Muscle layer of duodenum (tissue), 2 donors: ENCODE data around the gene ELF1.
"Not testable (repeated sequence)": the region's sequence is repeated elsewhere in the genome, so short reads cannot be mapped to it uniquely, and the experiment has no call there.

ENCODE experiments used
- H3K27ac ChIP-seq: one replicate; pipeline ENCODE4 v1.7.0; 2013; ENCODE audit warnings: mild to moderate bottlenecking, low read length
- H3K27me3 ChIP-seq: one replicate; pipeline ENCODE4 v1.7.0; 2013; ENCODE audit warnings: low read depth, mild to moderate bottlenecking, control low read depth, low read length
- H3K36me3 ChIP-seq, 2 donors: one replicate each; pipeline ENCODE4 v1.7.0; 2013; ENCODE audit warnings: low read length in 2 of 2, control low read depth in 1 of 2, mild to moderate bottlenecking in 1 of 2; ENCODE audit not compliant: insufficient read depth in 2 of 2, control insufficient read depth in 1 of 2
- H3K4me1 ChIP-seq, 2 donors: one replicate each; pipeline ENCODE4 v1.7.0; 2013; ENCODE audit warnings: low read length in 2 of 2, mild to moderate bottlenecking in 2 of 2, control low read depth in 1 of 2, moderate library complexity in 1 of 2; ENCODE audit not compliant: insufficient read depth in 2 of 2, control insufficient read depth in 1 of 2
- H3K4me3 ChIP-seq, 2 donors: one replicate each; pipeline ENCODE4 v1.7.0; 2013; ENCODE audit warnings: low read length in 2 of 2, low read depth in 1 of 2, mild to moderate bottlenecking in 1 of 2
- H3K9me3 ChIP-seq, 2 donors: one replicate each; pipeline ENCODE4 v1.7.0; 2013; ENCODE audit warnings: low read length in 2 of 2, control low read depth in 1 of 2, mild to moderate bottlenecking in 1 of 2; ENCODE audit not compliant: control insufficient read depth in 1 of 2
- donor health status: healthy.

The ELF1 gene

GRCh38 chr13:40901032-40901431, 118.1 kb downstream of the ELF1 start:
- not testable (repeated sequence) for H3K9me3 ChIP-seq, H3K27ac ChIP-seq, H3K36me3 ChIP-seq, H3K27me3 ChIP-seq, H3K4me1 ChIP-seq, H3K4me3 ChIP-seq

- H3K27ac ChIP-seq, H3K36me3 ChIP-seq, H3K9me3 ChIP-seq, H3K4me3 ChIP-seq, H3K4me1 ChIP-seq, H3K27me3 ChIP-seq: not testable (repeated sequence)
Measured at GRCh38 chr13:40900568-40900967, 118.5 kb downstream of the ELF1 start.

- Histone ChIP-seq H3K27ac (no peak overlapping the region), H3K36me3 (no peaks in the 10 kb centered on the region), H3K27me3 (no peaks in the 10 kb centered on the region), H3K4me1 (peaks cover 0 to 8% of the 10 kb centered on the region in 2 donors), H3K9me3 (no peaks in the 10 kb centered on the region), H3K4me3 (no peak overlapping the region)
Measured at GRCh38 chr13:40897053-40897452, 122.1 kb downstream of the ELF1 start.

GRCh38 chr13:40895227-40896184, 123.6 kb downstream of the ELF1 start:
- Histone ChIP-seq H3K27me3 (no peaks in the 10 kb centered on the region), H3K4me1 (peaks cover 0 to 8% of the 10 kb centered on the region in 2 donors), H3K4me3 (no peak overlapping the region), H3K27ac (no peak overlapping the region), H3K9me3 (no peaks in the 10 kb centered on the region), H3K36me3 (no peaks in the 10 kb centered on the region)

- H3K9me3 ChIP-seq, H3K27ac ChIP-seq, H3K27me3 ChIP-seq: not testable (repeated sequence)
Measured at GRCh38 chr13:40893573-40893972, 125.5 kb downstream of the ELF1 start.

GRCh38 chr13:40886017-40886416, 133.1 kb downstream of the ELF1 start:
- H3K27ac ChIP-seq = no peak overlapping the region
- H3K4me1 ChIP-seq = no peaks in the 10 kb centered on the region
- no peaks in the 10 kb centered on the region for H3K27me3 ChIP-seq
- H3K36me3 ChIP-seq = no peaks in the 10 kb centered on the region
- H3K4me3 ChIP-seq = no peak overlapping the region
- no peaks in the 10 kb centered on the region for H3K9me3 ChIP-seq

More at GRCh38 chr13:40893573-40893972, 125.5 kb downstream of the ELF1 start:
- H3K4me1 ChIP-seq, H3K4me3 ChIP-seq, H3K36me3 ChIP-seq: not testable (repeated sequence)

GRCh38 chr13:40884175-40884574, 134.9 kb downstream of the ELF1 start:
- not testable (repeated sequence) for H3K4me3 ChIP-seq, H3K27me3 ChIP-seq, H3K27ac ChIP-seq, H3K9me3 ChIP-seq, H3K4me1 ChIP-seq
- peaks cover 0 to 15% of the 10 kb centered on the region in 2 donors for H3K36me3 ChIP-seq
